Osteocyte (in vitro differentiated cells): ENCODE results near the gene XRCC5. TPM values are rescaled to one million over a fixed set of nuclear protein-coding genes. Genes with fewer than 3 reads are reported as not detected.

Experiments used
- DNase-seq: peaks from one replicate; pipeline ENCODE4 v3.0.0; 2021; ENCODE audit warnings: mixed read lengths; ENCODE audit not compliant: unreplicated experiment; ENCODE audit errors: extremely low spot score
- H3K27ac Mint-ChIP-seq: one replicate; pipeline ENCODE4 v1.8.0; 2021; ENCODE audit warnings: mild to moderate bottlenecking, mixed read lengths; ENCODE audit not compliant: unreplicated experiment
- H3K27me3 Mint-ChIP-seq: one replicate; pipeline ENCODE4 v1.8.0; 2021; ENCODE audit warnings: mixed read lengths; ENCODE audit not compliant: unreplicated experiment
- H3K36me3 Mint-ChIP-seq: one replicate; pipeline ENCODE4 v1.8.0; 2021; ENCODE audit warnings: mixed read lengths; ENCODE audit not compliant: unreplicated experiment
- H3K4me1 Mint-ChIP-seq: one replicate; pipeline ENCODE4 v1.8.0; 2021; ENCODE audit warnings: mixed read lengths; ENCODE audit not compliant: unreplicated experiment
- H3K4me3 Mint-ChIP-seq: one replicate; pipeline ENCODE4 v1.8.0; 2021; ENCODE audit warnings: mild to moderate bottlenecking, moderate library complexity, mixed read lengths; ENCODE audit not compliant: unreplicated experiment
- H3K9me3 Mint-ChIP-seq: one replicate; pipeline ENCODE4 v1.8.0; 2021; ENCODE audit warnings: mixed read lengths; ENCODE audit not compliant: unreplicated experiment
- CTCF ChIP-seq: fragments of 200-600 bp; sonication (generic); IDR thresholded peaks from 2 replicates; pipeline ENCODE4 v1.5.0; 2021; ENCODE audit warnings: antibody characterized with exemption, mild to moderate bottlenecking, moderate library complexity
- total RNA-seq: library from RNA; stranded (reverse); gene quantifications from 2 replicates; pipeline ENCODE4 v1.2.1, GENCODE V29; 2021

XRCC5 gene
- total RNA-seq, 1 donor from 2014 or later = 224 TPM

- TF ChIP-seq CTCF = no peak
- Mint-ChIP-seq H3K4me1 (peaks cover 23% of the 10 kb centered on the region), H3K9me3 (peaks cover 5% of the 10 kb centered on the region), H3K27ac (no peak overlapping the region), H3K36me3 (no peaks in the 10 kb centered on the region), H3K27me3 (no peaks in the 10 kb centered on the region), H3K4me3 (no peak overlapping the region)
- no peak for DNase-seq
Observed at GRCh38 chr2:216221811-216222210, 112.7 kb downstream of the XRCC5 start.

GRCh38 chr2:216222650-216223352, 113.7 kb downstream of the XRCC5 start:
- H3K27ac Mint-ChIP-seq = no peak overlapping the region
- no peak overlapping the region for H3K4me3 Mint-ChIP-seq
- peak; percentile 36 for TF ChIP-seq CTCF
- H3K36me3 Mint-ChIP-seq = no peaks in the 10 kb centered on the region
- DNase-seq = no peak
- no peaks in the 10 kb centered on the region for H3K27me3 Mint-ChIP-seq
- peaks cover 5% of the 10 kb centered on the region for H3K9me3 Mint-ChIP-seq
- H3K4me1 Mint-ChIP-seq = peaks cover 13% of the 10 kb centered on the region

- Mint-ChIP-seq H3K27me3 (no peaks in the 10 kb centered on the region), H3K9me3 (peaks cover 10% of the 10 kb centered on the region), H3K4me1 (peaks cover 10% of the 10 kb centered on the region), H3K27ac (no peak overlapping the region), H3K36me3 (no peaks in the 10 kb centered on the region), H3K4me3 (no peak overlapping the region)
- DNase-seq = no peak
- no peak for TF ChIP-seq CTCF
Observed at GRCh38 chr2:216224388-216224787, 115.2 kb downstream of the XRCC5 start.

GRCh38 chr2:216229277-216229914, 120.2 kb downstream of the XRCC5 start:
- Mint-ChIP-seq H3K9me3 (peaks cover 35% of the 10 kb centered on the region), H3K27ac (no peak overlapping the region), H3K4me1 (no peaks in the 10 kb centered on the region), H3K36me3 (peaks cover 10% of the 10 kb centered on the region), H3K4me3 (no peak overlapping the region), H3K27me3 (no peaks in the 10 kb centered on the region)
- TF ChIP-seq CTCF = no peak
- DNase-seq = no peak

GRCh38 chr2:216231867-216232266, 122.7 kb downstream of the XRCC5 start:
- no peak overlapping the region for H3K27ac Mint-ChIP-seq
- no peaks in the 10 kb centered on the region for H3K4me1 Mint-ChIP-seq
- H3K9me3 Mint-ChIP-seq = peaks cover 35% of the 10 kb centered on the region
- no peak overlapping the region for H3K4me3 Mint-ChIP-seq
- H3K36me3 Mint-ChIP-seq = peaks cover 10% of the 10 kb centered on the region
- DNase-seq = no peak
- no peaks in the 10 kb centered on the region for H3K27me3 Mint-ChIP-seq
- TF ChIP-seq CTCF = no peak
